ENCODE data around the gene IGIP.

GRCh38 chr5:140146523-140146842 lies 20.7 kb downstream of the IGIP start:
- TF ChIP-seq CTCF (IDR thresholded peaks at IDR 0.05; ENCODE audit: low read depth, low read length, poor library complexity, severe bottlenecking) (no peak), EZH2phosphoT487 (IDR thresholded peaks at IDR 0.05; ENCODE audit: borderline replicate concordance, low read length) (no peak)

All from DOHH2 (cell line).